H1 (cell line): ENCODE data around the gene GPC6. TPM values are rescaled to one million over a fixed set of nuclear protein-coding genes. Genes with fewer than 3 reads are reported as not detected.

Source experiments
- CTCF ChIA-PET: fragments of 300-600 bp; sonication (Branson Sonifier 250); formaldehyde crosslinking; loops from one replicate; lab custom pipeline; 2021; ENCODE audit not compliant: partially characterized antibody; lab: Charles Lee
- POLR2A ChIA-PET: fragments of 300-600 bp; sonication (Branson Sonifier 250); formaldehyde crosslinking; loops from one replicate; lab custom pipeline; 2021; ENCODE audit warnings: inconsistent platforms; ENCODE audit not compliant: partially characterized antibody; lab: Charles Lee
- DNase-seq, 2 experiments: peaks; one replicate each; pipeline versions ENCODE4 v3.0.0 to v3.0.0-alpha.2; 2010 to 2022; ENCODE audit warnings: low spot score in 2 of 2, low read depth in 1 of 2, mixed read lengths in 1 of 2
- FAIRE-seq: peaks from 2 replicates; lab custom pipeline; 2011; peaks lifted over from hg19 to GRCh38; lab: Jason Lieb, UNC
- H2AFZ ChIP-seq: 2 replicates; pipeline ENCODE4 v1.8.1; 2012; ENCODE audit warnings: low read length, inconsistent platforms
- H2AK5ac ChIP-seq: 2 replicates; pipeline ENCODE4 v1.6.1; 2013; ENCODE audit warnings: low read depth, low read length
- H2BK120ac ChIP-seq: replicated peaks from 2 replicates; pipeline ENCODE3; 2013; ENCODE audit warnings: low read depth, low read length, inconsistent platforms
- H2BK12ac ChIP-seq: 2 replicates; pipeline ENCODE4 v1.6.1; 2013; ENCODE audit warnings: low read depth, low read length
- H2BK15ac ChIP-seq: 2 replicates; pipeline ENCODE4 v1.6.1; 2013; ENCODE audit warnings: low read length
- H2BK20ac ChIP-seq: 2 replicates; pipeline ENCODE4 v1.6.1; 2013; ENCODE audit warnings: low read length
- H2BK5ac ChIP-seq: 2 replicates; pipeline ENCODE4 v1.6.1; 2013; ENCODE audit warnings: low read depth, low read length
- H3K14ac ChIP-seq: 2 replicates; pipeline ENCODE4 v1.6.1; 2013; ENCODE audit warnings: inconsistent platforms; ENCODE audit not compliant: insufficient read length
- H3K18ac ChIP-seq: 2 replicates; pipeline ENCODE4 v1.6.1; 2013; ENCODE audit warnings: low read length; ENCODE audit errors: extremely low read depth
- H3K23ac ChIP-seq: 2 replicates; pipeline ENCODE4 v1.6.1; 2013; ENCODE audit warnings: inconsistent platforms; ENCODE audit not compliant: insufficient read length
- H3K23me2 ChIP-seq: 2 replicates; pipeline ENCODE4 v1.6.1; 2013; ENCODE audit warnings: low read depth, low read length
- H3K27ac ChIP-seq: 2 replicates; pipeline ENCODE4 v1.6.1; 2011; ENCODE audit warnings: low read depth, low read length, inconsistent platforms
- H3K27me3 ChIP-seq, 4 experiments: replicated peaks in 1 of 4; 1 replicate in 1 of 4; 2 replicates in 3 of 4; pipeline versions ENCODE4 v1.6.1 to v1.8.1; 2011 to 2013; ENCODE audit warnings: low read length in 3 of 4, mild to moderate bottlenecking in 3 of 4, inconsistent platforms in 2 of 4, mixed read lengths in 2 of 4, moderate library complexity in 1 of 4; ENCODE audit not compliant: control insufficient read depth in 3 of 4, insufficient read depth in 3 of 4; ENCODE audit errors: extremely low read depth in 1 of 4
- H3K36me3 ChIP-seq, 4 experiments: 2 replicates each; pipeline versions ENCODE4 v1.6.1 to v1.8.1; 2011 to 2013; ENCODE audit warnings: mild to moderate bottlenecking in 4 of 4, low read length in 3 of 4, moderate library complexity in 2 of 4, control low read depth in 1 of 4, inconsistent platforms in 1 of 4; ENCODE audit not compliant: insufficient read depth in 4 of 4, control insufficient read depth in 2 of 4
- H3K4ac ChIP-seq: replicated peaks from 2 replicates; pipeline ENCODE3; 2013; ENCODE audit warnings: low read length, low read depth, mixed read lengths, inconsistent platforms; ENCODE audit not compliant: insufficient read length
- H3K4me1 ChIP-seq, 4 experiments: replicated peaks in 1 of 4; 1 replicate in 1 of 4; 2 replicates in 3 of 4; pipeline versions ENCODE4 v1.6.1 to v1.8.1; 2011 to 2013; ENCODE audit warnings: low read length in 3 of 4, inconsistent platforms in 2 of 4, mixed read lengths in 1 of 4; ENCODE audit not compliant: insufficient read depth in 4 of 4, control insufficient read depth in 3 of 4
- H3K4me2 ChIP-seq, 2 experiments: 2 replicates each; pipeline versions ENCODE4 v1.6.1 to v1.8.1; 2011 to 2013; ENCODE audit warnings: low read depth in 2 of 2, low read length in 2 of 2, control low read depth in 1 of 2, inconsistent platforms in 1 of 2, mild to moderate bottlenecking in 1 of 2; ENCODE audit not compliant: insufficient read depth in 1 of 2
- H3K4me3 ChIP-seq, 4 experiments: fragments of 200-600, 300-600 bp in 1 of 4; sonication (generic), shearing (Covaris generic), sonication (Bioruptor Twin) in 1 of 4; 2 replicates each; pipeline versions ENCODE4 v1.5.1 to v1.8.1; 2011 to 2016; ENCODE audit warnings: low read length in 4 of 4, low read depth in 3 of 4, control low read depth in 2 of 4, inconsistent platforms in 2 of 4, mild to moderate bottlenecking in 2 of 4, mixed read lengths in 1 of 4, moderate library complexity in 1 of 4; ENCODE audit not compliant: insufficient read depth in 2 of 4; ENCODE audit errors: extremely low read depth in 1 of 4
- H3K56ac ChIP-seq: replicated peaks from 2 replicates; pipeline ENCODE3; 2013; ENCODE audit warnings: low read depth, mild to moderate bottlenecking, mixed read lengths, low read length, inconsistent platforms; ENCODE audit not compliant: insufficient read length
- H3K79me1 ChIP-seq: 2 replicates; pipeline ENCODE4 v1.6.1; 2013; ENCODE audit warnings: low read depth, low read length, control low read depth
- H3K79me2 ChIP-seq, 2 experiments: 2 replicates each; pipeline versions ENCODE4 v1.6.1 to v1.8.1; 2012 to 2013; ENCODE audit warnings: low read length in 2 of 2, mild to moderate bottlenecking in 2 of 2, inconsistent platforms in 1 of 2; ENCODE audit not compliant: insufficient read depth in 2 of 2, control insufficient read depth in 1 of 2
- H3K9ac ChIP-seq, 4 experiments: replicated peaks in 1 of 4; 1 replicate in 1 of 4; 2 replicates in 3 of 4; pipeline versions ENCODE4 v1.6.1 to v1.8.1; 2011 to 2013; ENCODE audit warnings: low read depth in 3 of 4, low read length in 3 of 4, control low read depth in 2 of 4, mild to moderate bottlenecking in 2 of 4, moderate library complexity in 2 of 4, inconsistent platforms in 1 of 4; ENCODE audit errors: extremely low read depth in 1 of 4
- H3K9me3 ChIP-seq, 2 experiments: 2 replicates each; pipeline versions ENCODE4 v1.6.1 to v1.8.1; 2012 to 2013; ENCODE audit warnings: mild to moderate bottlenecking in 2 of 2, moderate library complexity in 2 of 2, control low read depth in 1 of 2, inconsistent platforms in 1 of 2, low read depth in 1 of 2, low read length in 1 of 2, mixed read lengths in 1 of 2; ENCODE audit not compliant: insufficient read depth in 2 of 2
- H4K20me1 ChIP-seq, 2 experiments: replicated peaks in 1 of 2; 2 replicates each; pipeline versions ENCODE3 to v1.8.1; 2011 to 2013; ENCODE audit warnings: inconsistent platforms in 2 of 2, low read length in 2 of 2, mild to moderate bottlenecking in 1 of 2; ENCODE audit not compliant: insufficient read depth in 2 of 2, control insufficient read depth in 1 of 2
- H4K5ac ChIP-seq: 2 replicates; pipeline ENCODE4 v1.6.1; 2013; ENCODE audit warnings: low read length, low read depth, mixed read lengths, inconsistent platforms; ENCODE audit not compliant: insufficient read length
- H4K8ac ChIP-seq: 2 replicates; pipeline ENCODE4 v1.8.0; 2013; ENCODE audit warnings: mild to moderate bottlenecking, moderate library complexity, low read length, inconsistent platforms; ENCODE audit not compliant: insufficient read depth; ENCODE audit errors: extremely low read depth
- H4K91ac ChIP-seq: replicated peaks from 2 replicates; pipeline ENCODE3; 2013; ENCODE audit warnings: low read length, mixed read lengths, inconsistent platforms; ENCODE audit not compliant: insufficient read length
- ASH2L ChIP-seq: fragments of 200-600, 300-600 bp; sonication (generic); IDR thresholded peaks from one replicate; pipeline ENCODE4 v1.7.1; 2017; ENCODE audit warnings: low read length
- RNF2 ChIP-seq: fragments of 200-900, 300-1000 bp; sonication (generic); IDR thresholded peaks from 2 replicates; pipeline ENCODE4 v1.7.1; 2016; ENCODE audit warnings: borderline replicate concordance, low read depth, mild to moderate bottlenecking, antibody characterized with exemption, low read length; ENCODE audit not compliant: poor library complexity, severe bottlenecking; ENCODE audit errors: missing control alignments
- WGBS, 2 experiments: shearing (Covaris generic) in 1 of 2; methylation state at CpG; one replicate each; pipeline versions ENCODE4 v1.1.6 to v1.1.7; 2013 to 2015; ENCODE audit warnings: low lambda C conversion rate in 2 of 2, mixed read lengths in 2 of 2, inconsistent platforms in 1 of 2, low coverage in 1 of 2, missing lambda C conversion rate in 1 of 2; ENCODE audit not compliant: insufficient replicate concordance in 2 of 2, insufficient coverage in 1 of 2, insufficient read length in 1 of 2; ENCODE audit errors: extremely low coverage in 1 of 2, missing lambda C conversion rate in 1 of 2; 5-methylcytosine and 5-hydroxymethylcytosine counted together
- polyA plus RNA-seq, 7 experiments: library from polyadenylated mRNA; depleted of rRNA in 3 of 7; stranded (reverse) in 5 of 7; unstranded in 2 of 7; fragments of >200 nt in 5 of 7; fragments of 200-250 nt in 2 of 7; gene quantifications; 1 replicate in 5 of 7; 2 replicates in 1 of 7; 4 replicates in 1 of 7; pipeline versions ENCODE4 v1.2.1 to v1.2.3, GENCODE V29; 2011 to 2013; ENCODE audit warnings: missing spikeins in 2 of 7, mixed read lengths in 2 of 7
- total RNA-seq: library from RNA; stranded (reverse); fragmentation: NEBNext Ultra II Directional; extraction: Animal tissue kit (Norgen Biotek cat#: 25700); gene quantifications from 2 replicates; pipeline ENCODE4 v1.2.1, GENCODE V29; 2021

GPC6 gene
- total and polyA plus RNA-seq, 2 of the 8 experiments (the other 6 are each of a cell fraction or from before 2014, with no cell fraction given): 5.4 to 12.0 TPM

- no peak overlapping the region for H2AFZ ChIP-seq
- no peaks in the 10 kb centered on the region for H3K79me2 ChIP-seq
- no peak overlapping the region for H2BK15ac ChIP-seq
- H3K9me3 ChIP-seq: no peaks in the 10 kb centered on the region
- WGBS, 2 experiments: 95% methylated on average over 3 of the region's 3 CpGs; no CpG with 5 or more reads in 1 of the 2 experiments
- ChIA-PET POLR2A (no interaction called here), CTCF (no interaction called here)
- TF ChIP-seq ASH2L (no peak), RNF2 (no peak)
- no peak overlapping the region for H3K4me2 ChIP-seq
- H3K4ac ChIP-seq: no peak overlapping the region
- no peak for DNase-seq
- H3K23ac ChIP-seq: no peak overlapping the region
- H2BK12ac ChIP-seq: no peak overlapping the region
- H3K36me3 ChIP-seq: no peaks in the 10 kb centered on the region
- no peaks in the 10 kb centered on the region for H3K27me3 ChIP-seq
- H2BK5ac ChIP-seq: no peak overlapping the region
- H2AK5ac ChIP-seq: no peak overlapping the region
- no peaks in the 10 kb centered on the region for H3K4me1 ChIP-seq
- FAIRE-seq: no peak
- no peaks in the 10 kb centered on the region; the same call in 1 of the 2 replicates for H3K23me2 ChIP-seq
- H3K18ac ChIP-seq: no peak overlapping the region
- H4K91ac ChIP-seq: no peak overlapping the region
- H3K79me1 ChIP-seq: no peaks in the 10 kb centered on the region
- H4K8ac ChIP-seq: no peak overlapping the region
- H2BK20ac ChIP-seq: no peak overlapping the region
- H4K20me1 ChIP-seq: no peaks in the 10 kb centered on the region
- no peak overlapping the region for H3K14ac ChIP-seq
- H2BK120ac ChIP-seq: no peak overlapping the region
- no peak overlapping the region for H3K4me3 ChIP-seq
- H4K5ac ChIP-seq: no peak overlapping the region
- H3K9ac ChIP-seq: no peak overlapping the region
- H3K27ac ChIP-seq: no peak overlapping the region
- H3K56ac ChIP-seq: no peak overlapping the region
Measured at GRCh38 chr13:93372856-93373255, 146.2 kb downstream of the GPC6 start.
